ENCODE measurements around the gene GYS1.

The GYS1 gene

DNA sequence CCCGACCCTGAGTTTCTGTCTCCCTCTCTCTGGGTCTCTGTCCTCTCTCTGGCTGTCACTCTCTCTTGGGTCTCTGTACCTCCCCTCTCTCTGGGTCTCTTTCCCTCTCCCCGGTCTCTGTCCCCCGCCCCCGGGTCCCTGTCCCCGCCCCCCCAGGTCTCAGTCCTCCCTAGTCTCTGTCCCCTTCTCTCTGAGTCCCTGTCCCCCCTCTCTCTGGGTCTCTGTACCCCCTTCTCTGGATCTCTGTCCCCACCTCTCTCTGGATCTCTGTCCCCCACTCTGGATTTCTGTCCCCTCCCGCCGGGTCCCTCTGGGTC is 30.3 kb downstream of the GYS1 start:
- Histone ChIP-seq H3K4me1 (ENCODE audit: control insufficient read depth, insufficient read depth, low read length) (peaks cover 20% of the 10 kb centered on the region), H3K36me3 (ENCODE audit: control insufficient read depth in 2 of 2, insufficient read depth in 1 of 2, low read length in 2 of 2) (peaks cover 9 to 38% of the 10 kb centered on the region in 2 experiments; a peak in 2 of 3 replicates), H3K27ac (ENCODE audit: extremely low read depth, low read depth, low read length) (no peak overlapping the region; the same call in 1 of the 2 replicates), H3K9me3 (ENCODE audit: control insufficient read depth, insufficient read depth, low read depth, low read length) (no peaks in the 10 kb centered on the region), H3K4me3 (ENCODE audit: low read depth, low read length) (no peak overlapping the region)
- CTCF ChIA-PET, result interaction anchor here (1.7 kb wide), 1 partner anchor 20 kb away, joined by 10 read pairs; no protein-coding TSS in a partner anchor
- POLR2A ChIA-PET, result interaction anchor here (1.3 to 2.7 kb wide), 4 partner anchors 8 to 91 kb away, joined by 5 to 16 read pairs (median 6); partner anchors contain the start of genes NUCB1 and PPP1R15A
- TF ChIP-seq ZBTB1 (tag by site-specific recombination; IDR thresholded peaks at IDR 0.05) (no peak), ZNF529 (tag by site-specific recombination; IDR thresholded peaks at IDR 0.05; ENCODE audit: insufficient replicate concordance) (no peak), ZNF670 (tag by site-specific recombination; IDR thresholded peaks at IDR 0.05; ENCODE audit: low read depth) (no peak), BCL11A (tag by site-specific recombination; IDR thresholded peaks at IDR 0.05; ENCODE audit: low read depth) (no peak), ZBTB44 (tag by site-specific recombination; IDR thresholded peaks at IDR 0.05) (no peak), ZNF274 (IDR thresholded peaks at IDR 0.05; ENCODE audit: low read length) (no peak), ZNF274 (tag by site-specific recombination; IDR thresholded peaks at IDR 0.05; ENCODE audit: borderline replicate concordance) (no peak), ZNF23 (tag by site-specific recombination; IDR thresholded peaks at IDR 0.05; ENCODE audit: borderline replicate concordance) (no peak), GLI4 (tag by site-specific recombination; IDR thresholded peaks at IDR 0.05) (no peak), ZNF747 (tag by site-specific recombination; IDR thresholded peaks at IDR 0.05) (no peak), ZSCAN23 (tag by site-specific recombination; IDR thresholded peaks at IDR 0.05) (no peak), ZNF621 (tag by site-specific recombination; IDR thresholded peaks at IDR 0.05) (no peak), GFI1B (tag by site-specific recombination; IDR thresholded peaks at IDR 0.05) (no peak), ZNF280D (tag by site-specific recombination; IDR thresholded peaks at IDR 0.05) (no peak), ZSCAN30 (tag by site-specific recombination; IDR thresholded peaks at IDR 0.05) (no peak), ZNF292 (tag by site-specific recombination; IDR thresholded peaks at IDR 0.05; ENCODE audit: borderline replicate concordance, low read depth) (no peak), ZNF138 (tag by site-specific recombination; IDR thresholded peaks at IDR 0.05; ENCODE audit: borderline replicate concordance) (no peak)

GRCh38 chr19:48962029-48962848 is 30.9 kb downstream of the GYS1 start:
- H3K4me1 ChIP-seq (ENCODE audit: control insufficient read depth, insufficient read depth, low read length), result peaks cover 20% of the 10 kb centered on the region
- H3K4me3 ChIP-seq (ENCODE audit: low read depth, low read length), result no peak overlapping the region
- H3K27ac ChIP-seq (ENCODE audit: extremely low read depth, low read depth, low read length), result peak overlapping the region; percentile 16; the same call in 1 of the 2 replicates
- POLR2A ChIA-PET, result interaction anchor here (0.6 to 2.7 kb wide), 8 partner anchors 8 to 185 kb away, joined by 3 to 16 read pairs (median 6); partner anchors contain the start of genes DHDH, GYS1, NUCB1 and PPP1R15A
- peaks cover 13 to 38% of the 10 kb centered on the region in 2 experiments; a peak in 2 of 3 replicates for H3K36me3 ChIP-seq (ENCODE audit: control insufficient read depth in 2 of 2, insufficient read depth in 1 of 2, low read length in 2 of 2)
- CTCF ChIA-PET, result interaction anchor here (0.7 to 1.7 kb wide), 3 partner anchors 8 to 126 kb away, joined by 3 to 10 read pairs (median 5); partner anchors contain the start of gene HSD17B14
- H3K9me3 ChIP-seq (ENCODE audit: control insufficient read depth, insufficient read depth, low read depth, low read length), result no peaks in the 10 kb centered on the region
- TF ChIP-seq ZSCAN23 (tag by site-specific recombination; IDR thresholded peaks at IDR 0.05) (0 out of 2 replicates have a peak, but pooled peaks have one; percentile 28), ZBTB48 (tag by site-specific recombination; IDR thresholded peaks at IDR 0.05) (peak; percentile 48; the same call in 1 of the 2 replicates), HOXA7 (CRISPR knock-in tag; IDR thresholded peaks at IDR 0.05; ENCODE audit: borderline replicate concordance) (no peak), ZNF701 (tag by site-specific recombination; IDR thresholded peaks at IDR 0.05) (no peak), ZNF510 (tag by site-specific recombination; IDR thresholded peaks at IDR 0.05; ENCODE audit: insufficient replicate concordance) (no peak), ZNF785 (tag by site-specific recombination; IDR thresholded peaks at IDR 0.05) (no peak), ZNF138 (tag by site-specific recombination; IDR thresholded peaks at IDR 0.05; ENCODE audit: borderline replicate concordance) (no peak)
- TF ChIP-seq, protein P1, sequence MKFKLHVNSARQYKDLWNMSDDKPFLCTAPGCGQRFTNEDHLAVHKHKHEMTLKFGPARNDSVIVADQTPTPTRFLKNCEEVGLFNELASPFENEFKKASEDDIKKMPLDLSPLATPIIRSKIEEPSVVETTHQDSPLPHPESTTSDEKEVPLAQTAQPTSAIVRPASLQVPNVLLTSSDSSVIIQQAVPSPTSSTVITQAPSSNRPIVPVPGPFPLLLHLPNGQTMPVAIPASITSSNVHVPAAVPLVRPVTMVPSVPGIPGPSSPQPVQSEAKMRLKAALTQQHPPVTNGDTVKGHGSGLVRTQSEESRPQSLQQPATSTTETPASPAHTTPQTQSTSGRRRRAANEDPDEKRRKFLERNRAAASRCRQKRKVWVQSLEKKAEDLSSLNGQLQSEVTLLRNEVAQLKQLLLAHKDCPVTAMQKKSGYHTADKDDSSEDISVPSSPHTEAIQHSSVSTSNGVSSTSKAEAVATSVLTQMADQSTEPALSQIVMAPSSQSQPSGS (tag by site-specific recombination; IDR thresholded peaks at IDR 0.05; ENCODE audit: low read depth), result no peak
- TF ChIP-seq, protein P2, sequence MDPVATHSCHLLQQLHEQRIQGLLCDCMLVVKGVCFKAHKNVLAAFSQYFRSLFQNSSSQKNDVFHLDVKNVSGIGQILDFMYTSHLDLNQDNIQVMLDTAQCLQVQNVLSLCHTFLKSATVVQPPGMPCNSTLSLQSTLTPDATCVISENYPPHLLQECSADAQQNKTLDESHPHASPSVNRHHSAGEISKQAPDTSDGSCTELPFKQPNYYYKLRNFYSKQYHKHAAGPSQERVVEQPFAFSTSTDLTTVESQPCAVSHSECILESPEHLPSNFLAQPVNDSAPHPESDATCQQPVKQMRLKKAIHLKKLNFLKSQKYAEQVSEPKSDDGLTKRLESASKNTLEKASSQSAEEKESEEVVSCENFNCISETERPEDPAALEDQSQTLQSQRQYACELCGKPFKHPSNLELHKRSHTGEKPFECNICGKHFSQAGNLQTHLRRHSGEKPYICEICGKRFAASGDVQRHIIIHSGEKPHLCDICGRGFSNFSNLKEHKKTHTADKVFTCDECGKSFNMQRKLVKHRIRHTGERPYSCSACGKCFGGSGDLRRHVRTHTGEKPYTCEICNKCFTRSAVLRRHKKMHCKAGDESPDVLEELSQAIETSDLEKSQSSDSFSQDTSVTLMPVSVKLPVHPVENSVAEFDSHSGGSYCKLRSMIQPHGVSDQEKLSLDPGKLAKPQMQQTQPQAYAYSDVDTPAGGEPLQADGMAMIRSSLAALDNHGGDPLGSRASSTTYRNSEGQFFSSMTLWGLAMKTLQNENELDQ (tag by site-specific recombination; IDR thresholded peaks at IDR 0.05; ENCODE audit: low read depth), result no peak

All from HEK293 (cell line).